Transverse colon (tissue), 3 donors: Measurements from ENCODE around the gene PTPRE.

Experiments used
- CTCF ChIP-seq, 5 experiments: fragments of 200-600 bp in 3 of 5; fragments of 450-650 bp in 2 of 5; sonication (generic) in 3 of 5; IDR thresholded peaks; 1 replicate in 2 of 5; 2 replicates in 3 of 5; pipeline ENCODE4 v1.5.1; 2016 to 2017; ENCODE audit warnings: antibody characterized with exemption in 5 of 5, inconsistent platforms in 3 of 5, mild to moderate bottlenecking in 2 of 5, moderate library complexity in 1 of 5
- POLR2A ChIP-seq: fragments of 450-650 bp; IDR thresholded peaks from one replicate; pipeline ENCODE4 v1.6.1; 2016; ENCODE audit warnings: antibody characterized with exemption, mild to moderate bottlenecking, moderate library complexity

DNA sequence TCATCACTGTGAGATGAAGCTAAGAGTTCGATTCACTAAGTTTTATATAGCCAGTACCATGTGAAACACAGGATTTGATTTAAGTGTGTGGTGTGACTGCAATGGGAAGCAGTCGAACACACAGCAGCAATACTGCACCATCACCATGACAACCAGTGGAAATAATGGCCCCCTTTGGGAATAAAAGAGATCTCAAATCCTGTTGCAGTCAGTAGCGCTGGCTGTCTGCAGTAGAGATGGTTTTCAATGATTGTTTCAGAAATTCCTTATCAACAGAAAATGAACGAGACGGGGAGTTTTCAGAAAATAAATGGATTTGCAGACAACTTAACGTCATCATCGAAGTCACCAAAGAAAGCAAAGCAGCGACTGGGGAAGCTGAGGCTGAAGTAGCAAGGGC is 91.0 kb downstream of the PTPRE start:
- TF ChIP-seq POLR2A (no peak), CTCF (IDR thresholded peaks at IDR 0.05) (no peak)
